GM23338 (cell line): ENCODE data around the gene NFATC2IP.

Experiments used
- CREB1 ChIP-seq: fragments of 250-450 bp; sonication (Bioruptor Pico); IDR thresholded peaks from 2 replicates; pipeline ENCODE4 v1.5.0; 2020; ENCODE audit warnings: low read depth, mild to moderate bottlenecking, moderate library complexity
- CTCF ChIP-seq, 2 experiments: fragments of 200-600 bp in 1 of 2; sonication (generic) in 1 of 2; conservative IDR thresholded peaks; 2 replicates each; pipeline versions ENCODE4 v1.5.1 to v1.6.1; 2016 to 2017; ENCODE audit warnings: antibody characterized with exemption in 2 of 2, low read depth in 2 of 2, mild to moderate bottlenecking in 2 of 2, moderate library complexity in 1 of 2
- EZH2 ChIP-seq: fragments of 200-600 bp; sonication (generic); IDR thresholded peaks from one replicate; pipeline ENCODE4 v1.8.0; 2017; ENCODE audit warnings: antibody characterized with exemption, mild to moderate bottlenecking, low read depth; ENCODE audit not compliant: unreplicated experiment
- EZH2phosphoT487 ChIP-seq: fragments of 200-600 bp; sonication (generic); IDR thresholded peaks from one replicate; pipeline ENCODE4 v1.8.1; 2018; ENCODE audit warnings: antibody characterized with exemption; ENCODE audit not compliant: unreplicated experiment
- JUNB ChIP-seq: IDR thresholded peaks from one replicate; pipeline ENCODE4 v1.6.1; 2016; ENCODE audit warnings: antibody characterized with exemption; ENCODE audit not compliant: unreplicated experiment
- POLR2AphosphoS5 ChIP-seq: IDR thresholded peaks from 2 replicates; pipeline ENCODE4 v1.6.1; 2016; ENCODE audit warnings: antibody characterized with exemption, low read depth
- ZNF114 ChIP-seq: fragments of 250-450 bp; sonication (Bioruptor Pico); IDR thresholded peaks from 2 replicates; pipeline ENCODE4 v1.5.0; 2020; ENCODE audit warnings: mild to moderate bottlenecking, moderate library complexity
- ZNF331 ChIP-seq: fragments of 250-450 bp; sonication (Bioruptor Pico); IDR thresholded peaks from 2 replicates; pipeline ENCODE4 v1.5.0; 2020; ENCODE audit warnings: low read depth, mild to moderate bottlenecking, moderate library complexity
- TF ChIP-seq, protein P1 (sequence below): IDR thresholded peaks from one replicate; pipeline ENCODE4 v1.6.1; 2018; ENCODE audit warnings: antibody characterized with exemption; ENCODE audit not compliant: unreplicated experiment
- TF ChIP-seq, protein P2 (sequence below): IDR thresholded peaks from 2 replicates; pipeline ENCODE4 v1.6.1; 2016; ENCODE audit warnings: antibody characterized with exemption
- TF ChIP-seq, protein P3 (sequence below): fragments of 250-450 bp; sonication (Bioruptor Pico); IDR thresholded peaks from 2 replicates; pipeline ENCODE4 v1.5.0; 2020; ENCODE audit warnings: mild to moderate bottlenecking, moderate library complexity

DNA sequence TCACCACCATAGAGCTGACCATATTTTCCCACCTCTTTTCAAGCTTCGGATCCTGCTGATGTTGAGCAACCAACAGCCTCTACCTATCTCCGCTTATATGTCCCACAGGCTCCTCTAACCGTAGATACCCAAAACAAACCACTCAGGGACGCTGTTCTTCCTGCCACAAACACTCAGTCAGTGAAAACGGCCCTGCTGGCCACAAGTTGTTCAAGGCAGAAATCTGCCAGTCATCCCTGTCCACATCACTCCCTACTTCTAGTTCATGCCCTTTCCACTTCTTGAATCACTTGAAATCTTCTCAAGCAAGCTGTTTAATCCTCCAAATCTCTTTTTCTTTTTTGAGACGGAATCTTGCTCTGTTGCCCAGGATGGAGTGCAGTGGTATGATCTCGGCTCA lies 33.6 kb upstream of the NFATC2IP start:
- TF ChIP-seq CTCF (conservative IDR thresholded peaks at IDR 0.05; ENCODE audit: low read depth in 2 of 2) (no peak), EZH2phosphoT487 (no peak), POLR2AphosphoS5 (no peak), ZNF331 (CRISPR knock-in tag) (no peak), JUNB (no peak), EZH2 (no peak), CREB1 (CRISPR knock-in tag) (no peak), ZNF114 (CRISPR knock-in tag) (no peak)
- TF ChIP-seq, protein P1, sequence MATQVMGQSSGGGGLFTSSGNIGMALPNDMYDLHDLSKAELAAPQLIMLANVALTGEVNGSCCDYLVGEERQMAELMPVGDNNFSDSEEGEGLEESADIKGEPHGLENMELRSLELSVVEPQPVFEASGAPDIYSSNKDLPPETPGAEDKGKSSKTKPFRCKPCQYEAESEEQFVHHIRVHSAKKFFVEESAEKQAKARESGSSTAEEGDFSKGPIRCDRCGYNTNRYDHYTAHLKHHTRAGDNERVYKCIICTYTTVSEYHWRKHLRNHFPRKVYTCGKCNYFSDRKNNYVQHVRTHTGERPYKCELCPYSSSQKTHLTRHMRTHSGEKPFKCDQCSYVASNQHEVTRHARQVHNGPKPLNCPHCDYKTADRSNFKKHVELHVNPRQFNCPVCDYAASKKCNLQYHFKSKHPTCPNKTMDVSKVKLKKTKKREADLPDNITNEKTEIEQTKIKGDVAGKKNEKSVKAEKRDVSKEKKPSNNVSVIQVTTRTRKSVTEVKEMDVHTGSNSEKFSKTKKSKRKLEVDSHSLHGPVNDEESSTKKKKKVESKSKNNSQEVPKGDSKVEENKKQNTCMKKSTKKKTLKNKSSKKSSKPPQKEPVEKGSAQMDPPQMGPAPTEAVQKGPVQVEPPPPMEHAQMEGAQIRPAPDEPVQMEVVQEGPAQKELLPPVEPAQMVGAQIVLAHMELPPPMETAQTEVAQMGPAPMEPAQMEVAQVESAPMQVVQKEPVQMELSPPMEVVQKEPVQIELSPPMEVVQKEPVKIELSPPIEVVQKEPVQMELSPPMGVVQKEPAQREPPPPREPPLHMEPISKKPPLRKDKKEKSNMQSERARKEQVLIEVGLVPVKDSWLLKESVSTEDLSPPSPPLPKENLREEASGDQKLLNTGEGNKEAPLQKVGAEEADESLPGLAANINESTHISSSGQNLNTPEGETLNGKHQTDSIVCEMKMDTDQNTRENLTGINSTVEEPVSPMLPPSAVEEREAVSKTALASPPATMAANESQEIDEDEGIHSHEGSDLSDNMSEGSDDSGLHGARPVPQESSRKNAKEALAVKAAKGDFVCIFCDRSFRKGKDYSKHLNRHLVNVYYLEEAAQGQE, result no peak
- TF ChIP-seq, protein P2, sequence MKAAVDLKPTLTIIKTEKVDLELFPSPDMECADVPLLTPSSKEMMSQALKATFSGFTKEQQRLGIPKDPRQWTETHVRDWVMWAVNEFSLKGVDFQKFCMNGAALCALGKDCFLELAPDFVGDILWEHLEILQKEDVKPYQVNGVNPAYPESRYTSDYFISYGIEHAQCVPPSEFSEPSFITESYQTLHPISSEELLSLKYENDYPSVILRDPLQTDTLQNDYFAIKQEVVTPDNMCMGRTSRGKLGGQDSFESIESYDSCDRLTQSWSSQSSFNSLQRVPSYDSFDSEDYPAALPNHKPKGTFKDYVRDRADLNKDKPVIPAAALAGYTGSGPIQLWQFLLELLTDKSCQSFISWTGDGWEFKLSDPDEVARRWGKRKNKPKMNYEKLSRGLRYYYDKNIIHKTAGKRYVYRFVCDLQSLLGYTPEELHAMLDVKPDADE, result no peak
- TF ChIP-seq, protein P3, sequence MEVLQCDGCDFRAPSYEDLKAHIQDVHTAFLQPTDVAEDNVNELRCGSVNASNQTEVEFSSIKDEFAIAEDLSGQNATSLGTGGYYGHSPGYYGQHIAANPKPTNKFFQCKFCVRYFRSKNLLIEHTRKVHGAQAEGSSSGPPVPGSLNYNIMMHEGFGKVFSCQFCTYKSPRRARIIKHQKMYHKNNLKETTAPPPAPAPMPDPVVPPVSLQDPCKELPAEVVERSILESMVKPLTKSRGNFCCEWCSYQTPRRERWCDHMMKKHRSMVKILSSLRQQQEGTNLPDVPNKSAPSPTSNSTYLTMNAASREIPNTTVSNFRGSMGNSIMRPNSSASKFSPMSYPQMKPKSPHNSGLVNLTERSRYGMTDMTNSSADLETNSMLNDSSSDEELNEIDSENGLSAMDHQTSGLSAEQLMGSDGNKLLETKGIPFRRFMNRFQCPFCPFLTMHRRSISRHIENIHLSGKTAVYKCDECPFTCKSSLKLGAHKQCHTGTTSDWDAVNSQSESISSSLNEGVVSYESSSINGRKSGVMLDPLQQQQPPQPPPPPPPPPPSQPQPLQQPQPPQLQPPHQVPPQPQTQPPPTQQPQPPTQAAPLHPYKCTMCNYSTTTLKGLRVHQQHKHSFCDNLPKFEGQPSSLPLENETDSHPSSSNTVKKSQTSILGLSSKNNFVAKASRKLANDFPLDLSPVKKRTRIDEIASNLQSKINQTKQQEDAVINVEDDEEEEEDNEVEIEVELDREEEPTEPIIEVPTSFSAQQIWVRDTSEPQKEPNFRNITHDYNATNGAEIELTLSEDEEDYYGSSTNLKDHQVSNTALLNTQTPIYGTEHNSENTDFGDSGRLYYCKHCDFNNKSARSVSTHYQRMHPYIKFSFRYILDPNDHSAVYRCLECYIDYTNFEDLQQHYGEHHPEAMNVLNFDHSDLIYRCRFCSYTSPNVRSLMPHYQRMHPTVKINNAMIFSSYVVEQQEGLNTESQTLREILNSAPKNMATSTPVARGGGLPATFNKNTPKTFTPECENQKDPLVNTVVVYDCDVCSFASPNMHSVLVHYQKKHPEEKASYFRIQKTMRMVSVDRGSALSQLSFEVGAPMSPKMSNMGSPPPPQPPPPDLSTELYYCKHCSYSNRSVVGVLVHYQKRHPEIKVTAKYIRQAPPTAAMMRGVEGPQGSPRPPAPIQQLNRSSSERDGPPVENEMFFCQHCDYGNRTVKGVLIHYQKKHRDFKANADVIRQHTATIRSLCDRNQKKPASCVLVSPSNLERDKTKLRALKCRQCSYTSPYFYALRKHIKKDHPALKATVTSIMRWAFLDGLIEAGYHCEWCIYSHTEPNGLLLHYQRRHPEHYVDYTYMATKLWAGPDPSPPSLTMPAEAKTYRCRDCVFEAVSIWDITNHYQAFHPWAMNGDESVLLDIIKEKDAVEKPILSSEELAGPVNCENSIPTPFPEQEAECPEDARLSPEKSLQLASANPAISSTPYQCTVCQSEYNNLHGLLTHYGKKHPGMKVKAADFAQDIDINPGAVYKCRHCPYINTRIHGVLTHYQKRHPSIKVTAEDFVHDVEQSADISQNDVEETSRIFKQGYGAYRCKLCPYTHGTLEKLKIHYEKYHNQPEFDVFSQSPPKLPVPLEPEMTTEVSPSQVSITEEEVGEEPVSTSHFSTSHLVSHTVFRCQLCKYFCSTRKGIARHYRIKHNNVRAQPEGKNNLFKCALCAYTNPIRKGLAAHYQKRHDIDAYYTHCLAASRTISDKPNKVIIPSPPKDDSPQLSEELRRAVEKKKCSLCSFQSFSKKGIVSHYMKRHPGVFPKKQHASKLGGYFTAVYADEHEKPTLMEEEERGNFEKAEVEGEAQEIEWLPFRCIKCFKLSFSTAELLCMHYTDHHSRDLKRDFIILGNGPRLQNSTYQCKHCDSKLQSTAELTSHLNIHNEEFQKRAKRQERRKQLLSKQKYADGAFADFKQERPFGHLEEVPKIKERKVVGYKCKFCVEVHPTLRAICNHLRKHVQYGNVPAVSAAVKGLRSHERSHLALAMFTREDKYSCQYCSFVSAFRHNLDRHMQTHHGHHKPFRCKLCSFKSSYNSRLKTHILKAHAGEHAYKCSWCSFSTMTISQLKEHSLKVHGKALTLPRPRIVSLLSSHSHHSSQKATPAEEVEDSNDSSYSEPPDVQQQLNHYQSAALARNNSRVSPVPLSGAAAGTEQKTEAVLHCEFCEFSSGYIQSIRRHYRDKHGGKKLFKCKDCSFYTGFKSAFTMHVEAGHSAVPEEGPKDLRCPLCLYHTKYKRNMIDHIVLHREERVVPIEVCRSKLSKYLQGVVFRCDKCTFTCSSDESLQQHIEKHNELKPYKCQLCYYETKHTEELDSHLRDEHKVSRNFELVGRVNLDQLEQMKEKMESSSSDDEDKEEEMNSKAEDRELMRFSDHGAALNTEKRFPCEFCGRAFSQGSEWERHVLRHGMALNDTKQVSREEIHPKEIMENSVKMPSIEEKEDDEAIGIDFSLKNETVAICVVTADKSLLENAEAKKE, result no peak
